HEK293 (cell line): Measurements from ENCODE around the gene PLEKHM1.

Source experiments
- BCL6B ChIP-seq: fragments of 450-650 bp; formaldehyde crosslinking; IDR thresholded peaks from 2 replicates; pipeline ENCODE4 v1.5.1; 2017; ENCODE audit warnings: missing biosample characterization, missing genetic modification characterization
- PBX3 ChIP-seq: sonication (generic); formaldehyde crosslinking; IDR thresholded peaks from 2 replicates; pipeline ENCODE4 v1.8.1; 2022; ENCODE audit warnings: mild to moderate bottlenecking, moderate library complexity, missing genetic modification reagents
- PRDM10 ChIP-seq: fragments of 450-650 bp; formaldehyde crosslinking; IDR thresholded peaks from 2 replicates; pipeline ENCODE4 v1.5.1; 2016; ENCODE audit warnings: missing biosample characterization, missing genetic modification characterization
- ZNF221 ChIP-seq: fragments of 450-650 bp; formaldehyde crosslinking; IDR thresholded peaks from 2 replicates; pipeline ENCODE4 v1.5.1; 2017; ENCODE audit warnings: missing biosample characterization, missing genetic modification characterization, borderline replicate concordance

PLEKHM1 gene

GRCh38 chr17:45386178-45386577, 104.3 kb downstream of the PLEKHM1 start (continued):
- TF ChIP-seq PRDM10 (no peak), ZNF221 (tag by site-specific recombination) (no peak), BCL6B (tag by site-specific recombination) (no peak), PBX3 (CRISPR knock-in tag) (no peak)
